NCI-H187 (cell line): ENCODE measurements around the gene FHL1.

Experiments used
- DNase-seq, 2 experiments: peaks; one replicate each; lab custom pipeline; 2025; lab: John Stamatoyannopoulos, UW

The FHL1 gene

GRCh38 chrX:136258951-136259350 lies 111.6 kb downstream of the FHL1 start:
- DNase-seq = no peak

DNA sequence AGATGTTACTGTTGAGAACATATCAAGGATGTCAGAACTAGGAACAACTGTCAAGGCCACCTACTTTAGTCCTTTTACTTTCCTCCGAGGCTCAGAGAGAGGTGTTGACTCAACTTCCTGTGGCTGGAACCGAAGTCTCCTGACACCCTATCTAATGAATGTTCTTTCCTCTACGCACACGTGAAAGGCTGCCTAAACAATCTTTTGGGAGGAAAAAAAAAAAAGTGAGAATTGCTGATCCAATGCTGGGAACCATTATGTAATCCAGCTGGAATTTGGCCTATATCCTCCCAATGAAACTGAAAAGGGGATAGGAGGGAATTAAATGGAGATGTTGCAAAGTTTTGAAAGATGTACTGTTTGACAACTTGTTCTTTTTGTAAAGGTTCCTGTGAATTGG lies 112.2 kb downstream of the FHL1 start:
- no peak for DNase-seq

DNA sequence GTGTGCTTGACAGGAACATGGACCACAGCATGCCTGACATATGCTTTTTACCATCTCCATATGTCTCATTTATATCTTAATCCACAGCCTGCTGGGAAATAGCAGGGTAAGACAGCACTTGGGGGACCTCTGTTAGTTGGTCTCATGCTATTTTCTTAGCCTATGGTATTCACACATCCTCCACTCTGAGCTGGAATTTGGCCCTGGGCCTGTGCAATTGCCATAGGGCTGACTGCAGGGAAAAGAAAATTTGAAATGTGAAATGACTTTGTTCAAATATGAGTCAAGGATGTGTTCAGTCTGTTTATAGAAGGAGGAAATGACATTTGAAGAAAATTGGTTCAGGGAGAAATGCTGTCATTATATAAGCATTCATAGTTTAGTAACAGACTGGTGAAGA lies 113.4 kb downstream of the FHL1 start:
- DNase-seq = no peak
